HepG2 (cell line): Measurements from ENCODE around the gene ZSWIM8. TPM values are rescaled to one million over a fixed set of nuclear protein-coding genes. Genes with fewer than 3 reads are reported as not detected.

ENCODE experiments used
- ATAC-seq: fragments of 200-7000 bp; cut with Tn5 transposase; 3 replicates; pipeline ENCODE4 v1.9.1; 2020; ENCODE audit warnings: mild to moderate bottlenecking, moderate library complexity
- BruUV-seq: library from RNA; stranded (reverse); fragments of 400-500 nt; replicated peaks from 2 replicates; lab custom pipeline; 2021; lab: Mats Ljungman, UMichigan
- CTCF ChIA-PET: fragments of 300-600 bp; formaldehyde crosslinking; extraction: SDS; loops from one replicate; lab custom pipeline; 2021; ENCODE audit warnings: low total read pairs, inconsistent platforms, low intra/inter-chr PET ratio; lab: Yijun Ruan, JAX
- POLR2A ChIA-PET: fragments of 350-600 bp; sonication (Branson Sonifier 250); formaldehyde crosslinking; loops from one replicate; lab custom pipeline; 2020; ENCODE audit warnings: antibody characterized with exemption, inconsistent platforms; lab: Yijun Ruan, JAX
- DNase-seq: peaks from one replicate; pipeline ENCODE4 v3.0.0-alpha.2; 2015; ENCODE audit warnings: low spot score
- FAIRE-seq: peaks from 3 replicates; lab custom pipeline; 2011; peaks lifted over from hg19 to GRCh38; lab: Jason Lieb, UNC
- H2AFZ ChIP-seq: one replicate; pipeline ENCODE4 v1.6.1; 2011; ENCODE audit warnings: low read length, inconsistent platforms
- H3K27ac ChIP-seq: fragments of 300-600 bp; 3 replicates; pipeline ENCODE4 v1.8.0; 2011; ENCODE audit warnings: mixed run types, mild to moderate bottlenecking, mixed read lengths, low read length, inconsistent platforms; ENCODE audit not compliant: insufficient read depth; ENCODE audit errors: extremely low read length
- H3K27me3 ChIP-seq, 2 experiments: fragments of 200-600 bp in 1 of 2; 2 replicates in 1 of 2; 3 replicates in 1 of 2; pipeline versions ENCODE4 v1.6.0 to v1.8.0; 2011; ENCODE audit warnings: low read length in 2 of 2, mild to moderate bottlenecking in 2 of 2, moderate library complexity in 2 of 2, inconsistent platforms in 1 of 2; ENCODE audit not compliant: insufficient read depth in 2 of 2, control insufficient read depth in 1 of 2
- H3K36me3 ChIP-seq, 2 experiments: fragments of 200-600 bp in 1 of 2; replicated peaks in 1 of 2; 2 replicates in 1 of 2; 3 replicates in 1 of 2; pipeline versions ENCODE4 v1.5.1 to v1.8.0; 2011; ENCODE audit warnings: low read length in 2 of 2, inconsistent platforms in 1 of 2; ENCODE audit not compliant: insufficient read depth in 2 of 2, control insufficient read depth in 1 of 2
- H3K4me1 ChIP-seq: 2 replicates; pipeline ENCODE4 v1.5.1; 2012; ENCODE audit warnings: low read length, inconsistent platforms; ENCODE audit not compliant: insufficient read depth
- H3K4me2 ChIP-seq: 2 replicates; pipeline ENCODE4 v1.6.0; 2011; ENCODE audit warnings: low read depth, low read length, inconsistent platforms
- H3K4me3 ChIP-seq, 3 experiments: fragments of 200-600 bp in 1 of 3; sonication (generic), shearing (Covaris generic) in 1 of 3; replicated peaks in 1 of 3; 2 replicates each; pipeline ENCODE4 v1.5.1; 2011 to 2016; ENCODE audit warnings: low read length in 3 of 3, inconsistent platforms in 2 of 3, low read depth in 2 of 3, mild to moderate bottlenecking in 2 of 3, control low read depth in 1 of 3, mixed read lengths in 1 of 3; ENCODE audit not compliant: insufficient read depth in 1 of 3
- H3K79me2 ChIP-seq: one replicate; pipeline ENCODE4 v1.6.1; 2011; ENCODE audit warnings: low read length, inconsistent platforms; ENCODE audit not compliant: insufficient read depth
- H3K9ac ChIP-seq: 2 replicates; pipeline ENCODE4 v1.6.0; 2011; ENCODE audit warnings: mild to moderate bottlenecking, low read depth, low read length, inconsistent platforms; ENCODE audit not compliant: insufficient read depth
- H3K9me3 ChIP-seq: 2 replicates; pipeline ENCODE4 v1.5.1; 2012; ENCODE audit warnings: mild to moderate bottlenecking, low read length
- H4K20me1 ChIP-seq: 2 replicates; pipeline ENCODE4 v1.6.0; 2011; ENCODE audit warnings: inconsistent platforms, mild to moderate bottlenecking, low read length, moderate library complexity; ENCODE audit not compliant: insufficient read depth
- BCL6 ChIP-seq: IDR thresholded peaks from 2 replicates; pipeline ENCODE4 v1.6.1; 2016; ENCODE audit warnings: missing genetic modification reagents, missing compliant biosample characterization
- DZIP1 ChIP-seq: sonication (generic); formaldehyde crosslinking; IDR thresholded peaks from 2 replicates; pipeline ENCODE4 v1.5.0; 2020; ENCODE audit warnings: mild to moderate bottlenecking, missing genetic modification reagents
- IKZF1 ChIP-seq: fragments of 450-650 bp; IDR thresholded peaks from 2 replicates; pipeline ENCODE4 v1.7.1; 2016
- MATR3 ChIP-seq: sonication (generic); formaldehyde crosslinking; IDR thresholded peaks from 2 replicates; pipeline ENCODE4 v1.4.0; 2020; ENCODE audit warnings: missing genetic modification reagents
- NKX3-1 ChIP-seq: sonication (generic); formaldehyde crosslinking; IDR thresholded peaks from 2 replicates; pipeline ENCODE4 v1.5.0; 2020; ENCODE audit warnings: missing genetic modification reagents
- PRPF4 ChIP-seq: fragments of 200-400 bp; formaldehyde crosslinking; IDR thresholded peaks from 2 replicates; pipeline ENCODE4 v1.6.1; 2016; ENCODE audit warnings: low read length, low read depth; ENCODE audit not compliant: poor library complexity, severe bottlenecking
- RARG ChIP-seq: sonication (generic); formaldehyde crosslinking; IDR thresholded peaks from 2 replicates; pipeline ENCODE4 v1.4.0; 2020; ENCODE audit warnings: low read depth, mild to moderate bottlenecking, missing genetic modification reagents
- SNAPC4 ChIP-seq: sonication (generic); formaldehyde crosslinking; IDR thresholded peaks from 2 replicates; pipeline ENCODE4 v1.4.0; 2020; ENCODE audit warnings: mild to moderate bottlenecking, missing genetic modification reagents
- ZNF674 ChIP-seq: sonication (generic); formaldehyde crosslinking; IDR thresholded peaks from 2 replicates; pipeline ENCODE4 v1.5.0; 2020; ENCODE audit warnings: low read depth, mild to moderate bottlenecking, missing genetic modification reagents
- ZNF678 ChIP-seq: sonication (generic); formaldehyde crosslinking; IDR thresholded peaks from 2 replicates; pipeline ENCODE4 v1.4.0; 2020; ENCODE audit warnings: mild to moderate bottlenecking, missing genetic modification reagents
- ZNF770 ChIP-seq: sonication (generic); formaldehyde crosslinking; IDR thresholded peaks from 2 replicates; pipeline ENCODE4 v1.5.0; 2020; ENCODE audit warnings: mild to moderate bottlenecking, missing genetic modification reagents
- whole genome bisulfite sequencing: methylation state at CpG from one replicate; pipeline ENCODE4 v1.1.6; 2017; ENCODE audit warnings: low lambda C conversion rate; 5-methylcytosine and 5-hydroxymethylcytosine counted together
- in situ Hi-C: cut with HindIII; loops from 2 replicates; pipeline ENCODE4 v1.10.0; 2017; ENCODE audit warnings: low pct_unique_long_range_greater_than_20kb; ENCODE audit not compliant: extremely low pct_ligation_motif_present
- intact Hi-C: fragments of 100-400 bp; cut with micrococcal nuclease; formaldehyde crosslinking; loops from one replicate; pipeline ENCODE4 v1.10.0; 2022; ENCODE audit not compliant: unreplicated experiment
- polyA plus RNA-seq, 8 experiments: library from polyadenylated mRNA; depleted of rRNA in 3 of 8; stranded (reverse) in 7 of 8; unstranded in 1 of 8; fragments of >200 nt; fragmentation: Illumina TruSeq in 4 of 8; extraction: Trizol in 4 of 8; gene quantifications; 2 replicates each; pipeline versions ENCODE4 v1.2.1 to v1.2.3, GENCODE V29; 2011 to 2016; ENCODE audit warnings: low read depth in 4 of 8, missing spikeins in 1 of 8, mixed read lengths in 1 of 8; ENCODE audit not compliant: insufficient read depth in 1 of 8
- total RNA-seq, 5 experiments: library from RNA; depleted of rRNA; stranded (reverse); fragments of >200 nt; fragmentation: Illumina TruSeq; extraction: Trizol; gene quantifications; 2 replicates each; pipeline ENCODE4 v1.2.3, GENCODE V29; 2016; ENCODE audit warnings: low read depth in 1 of 5

Gene ZSWIM8
- total and polyA plus RNA-seq, 2 of the 13 experiments (the other 11 are each of a cell fraction or from before 2014, with no cell fraction given): 39.9 to 98.2 TPM

GRCh38 chr10:73743905-73744663 lies 41.3 kb upstream of the ZSWIM8 start, which contains the start of gene SEC24C (continued):
- TF ChIP-seq DZIP1 (CRISPR knock-in tag): no peak
- no peak for TF ChIP-seq NKX3-1 (CRISPR knock-in tag)

GRCh38 chr10:73744664-73744975 lies 40.8 kb upstream of the ZSWIM8 start:
- no peak for FAIRE-seq
- under 1% methylated on average over 9 of the region's 10 CpGs for WGBS
- DNase-seq: peak; percentile 53
- TF ChIP-seq ZNF770 (CRISPR knock-in tag) (0 out of 2 replicates have a peak, but pooled peaks have one; percentile 12), ZNF678 (no peak), SNAPC4 (CRISPR knock-in tag) (no peak), ZNF674 (CRISPR knock-in tag) (no peak), BCL6 (CRISPR knock-in tag) (no peak), RARG (CRISPR knock-in tag) (0 out of 2 replicates have a peak, but pooled peaks have one; percentile 1), IKZF1 (no peak), PRPF4 (no peak), MATR3 (CRISPR knock-in tag) (no peak)

More at GRCh38 chr10:73744664-73744975, 40.8 kb upstream of the ZSWIM8 start:
- no peak overlapping the region for H2AFZ ChIP-seq
- H3K9me3 ChIP-seq: no peaks in the 10 kb centered on the region
- TSS peak; percentile 86 for BruUV-seq
- peak overlapping the region; percentile 92 for H3K27ac ChIP-seq
- no peaks in the 10 kb centered on the region; a peak in 1 of 5 replicates for H3K27me3 ChIP-seq
- H3K4me3 ChIP-seq: peak overlapping the region; percentile 79 to 99 (median 98)
- peak overlapping the region; percentile 72 for H3K4me2 ChIP-seq
- H4K20me1 ChIP-seq: no peaks in the 10 kb centered on the region
- CTCF ChIA-PET: no interaction called here
- POLR2A ChIA-PET: interaction anchor here (0.5 to 5.4 kb wide), 10 partner anchors 11 to 333 kb away, joined by 3 to 85 read pairs (median 4); partner anchors contain the start of genes CHCHD1, PPP3CB and ZSWIM8
- peaks cover 44% of the 10 kb centered on the region for H3K4me1 ChIP-seq
- peak overlapping the region; percentile 96 for H3K9ac ChIP-seq
- peaks cover 45% of the 10 kb centered on the region for H3K79me2 ChIP-seq
- peaks cover 3 to 21% of the 10 kb centered on the region in 2 experiments; a peak in 4 of 5 replicates for H3K36me3 ChIP-seq
- ATAC-seq: peak; percentile 67
- in situ Hi-C loops: no loop called here
- intact Hi-C loops: no loop called here
